GM18861 (cell line): Measurements from ENCODE around the gene TCN1.
"Not testable (repeated sequence)": the region's sequence is repeated elsewhere in the genome, so short reads cannot be mapped to it uniquely, and the experiment has no call there.

ENCODE experiments used
- ATAC-seq: cut with Tn5 transposase; IDR thresholded peaks from one replicate; pipeline ENCODE4 v1.9.1; 2021; ENCODE audit not compliant: unreplicated experiment

TCN1 gene

DNA sequence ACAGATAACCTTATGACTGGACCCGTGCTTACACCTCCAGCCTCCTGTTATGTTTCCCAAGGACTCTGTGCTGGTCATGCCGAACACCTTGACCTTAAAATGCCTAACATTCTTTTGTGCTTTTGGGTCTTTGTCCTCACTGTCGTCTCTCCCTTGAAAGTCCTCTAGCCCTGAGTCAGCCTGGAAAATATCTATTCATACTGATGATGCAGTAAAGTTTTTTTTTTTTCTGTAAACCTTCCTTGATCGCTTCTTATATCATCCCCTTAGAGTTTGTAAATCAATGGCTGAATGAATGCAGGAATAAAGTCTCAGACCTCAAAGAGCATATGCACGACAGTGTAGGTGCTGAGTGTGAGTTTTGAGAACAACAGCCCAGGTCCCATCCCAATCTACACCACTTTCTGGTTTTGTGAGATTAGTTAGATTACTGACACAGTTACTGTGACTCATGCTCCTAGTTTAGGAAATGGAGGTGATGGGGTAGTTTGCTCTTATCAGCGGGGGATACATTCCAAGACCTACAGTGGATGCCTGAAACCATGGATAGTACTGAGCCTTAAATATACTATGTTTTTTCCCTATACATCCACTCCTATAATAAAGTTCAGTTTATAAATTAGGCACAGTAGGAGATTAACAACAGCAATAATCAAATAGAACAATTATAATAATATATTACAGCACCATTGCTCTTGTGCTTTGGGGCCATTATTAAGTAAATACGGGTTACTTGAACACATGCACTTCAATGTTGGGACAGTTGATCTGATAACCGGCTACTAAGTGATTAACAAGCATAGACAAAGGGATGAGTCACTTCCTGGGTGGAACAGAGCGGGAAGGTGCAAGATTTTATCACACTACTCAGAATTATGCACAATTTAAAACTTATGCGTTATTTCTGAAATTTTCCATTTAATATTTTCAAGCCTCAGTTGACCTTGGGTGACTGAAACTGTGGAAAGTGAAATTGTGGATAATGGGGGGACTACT, 8.6 kb downstream of the TCN1 start:
- no peak for ATAC-seq

DNA sequence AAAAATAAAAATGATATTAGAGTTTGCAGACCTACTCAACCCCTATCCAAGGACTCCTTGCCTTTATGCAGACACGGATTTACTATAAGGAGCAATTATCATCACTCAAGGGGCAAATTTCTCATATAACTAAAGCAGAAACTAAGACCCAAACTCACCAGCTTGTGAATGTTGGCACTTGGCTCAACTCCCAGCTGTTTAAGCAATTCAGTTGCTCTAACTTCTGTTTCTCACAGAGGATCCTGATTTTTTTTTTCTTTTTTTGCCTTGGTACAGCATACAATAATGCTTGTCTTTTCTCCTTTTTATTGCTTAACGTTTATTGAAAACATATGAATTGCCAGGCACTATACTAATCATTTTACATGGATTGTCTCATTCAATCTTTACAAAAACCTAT, 11.4 kb downstream of the TCN1 start:
- ATAC-seq, result no peak

DNA sequence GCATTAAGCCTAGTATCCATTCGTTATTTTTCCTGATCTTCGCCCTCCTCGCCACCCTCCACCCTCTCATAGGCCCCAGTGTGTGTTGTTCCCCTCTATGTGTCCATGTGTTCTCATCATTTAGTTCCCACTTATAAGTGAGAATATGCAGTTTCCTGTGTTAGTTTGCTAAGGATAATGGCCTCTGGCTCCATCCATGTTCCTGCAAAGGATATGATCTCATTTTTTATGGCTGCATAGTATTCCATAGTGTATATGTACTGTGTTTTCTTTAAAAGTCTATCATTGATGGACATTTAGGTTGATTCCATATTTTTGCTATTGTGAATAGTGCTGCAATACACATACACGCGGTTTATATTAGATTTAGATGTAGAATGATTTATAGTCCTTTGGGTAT, 14.9 kb downstream of the TCN1 start:
- ATAC-seq, result not testable (repeated sequence)

DNA sequence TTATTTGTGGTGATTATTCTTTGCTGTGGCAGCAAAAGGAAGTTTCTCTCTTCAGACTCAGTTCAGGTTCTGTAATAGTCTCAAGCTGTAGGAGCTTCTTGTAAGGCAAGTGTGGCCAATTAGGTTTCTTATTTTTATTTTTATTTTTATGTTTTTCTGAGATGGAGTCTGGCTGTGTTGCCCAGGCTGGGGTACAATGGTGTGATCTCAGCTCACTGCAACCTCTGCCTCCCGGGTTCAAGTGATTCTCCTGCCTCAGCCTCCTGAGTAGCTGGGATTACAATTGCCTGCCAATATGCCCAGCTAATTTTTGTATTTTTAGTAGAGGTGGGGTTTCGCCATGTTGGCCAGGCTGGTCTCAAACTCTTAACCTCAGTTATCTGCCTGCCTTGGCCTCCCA, 16.7 kb downstream of the TCN1 start:
- ATAC-seq, result not testable (repeated sequence)

DNA sequence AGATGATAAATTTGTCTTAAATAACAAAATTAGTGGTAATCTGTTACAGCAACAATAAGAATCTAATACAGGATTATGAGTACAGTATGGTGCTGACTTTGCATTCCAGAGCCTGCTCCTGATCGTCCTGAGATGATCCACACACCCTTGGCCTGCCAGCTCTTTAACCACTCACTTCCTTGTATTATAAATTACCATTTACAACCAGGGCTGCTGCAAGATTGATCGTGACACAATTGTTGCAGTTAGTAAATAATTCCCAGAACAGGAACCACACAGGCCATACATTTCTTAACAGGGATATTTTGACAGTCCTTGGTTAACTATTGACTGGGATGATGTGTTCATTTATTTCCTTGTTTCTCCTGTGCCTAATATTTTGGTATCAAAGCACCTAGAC, 17.2 kb downstream of the TCN1 start:
- ATAC-seq, result peak; percentile 82

- ATAC-seq, result not testable (repeated sequence)
Observed at GRCh38 chr11:59848439-59848838, 17.8 kb downstream of the TCN1 start.

- no peak for ATAC-seq
Observed at GRCh38 chr11:59847626-59848025, 18.7 kb downstream of the TCN1 start.

DNA sequence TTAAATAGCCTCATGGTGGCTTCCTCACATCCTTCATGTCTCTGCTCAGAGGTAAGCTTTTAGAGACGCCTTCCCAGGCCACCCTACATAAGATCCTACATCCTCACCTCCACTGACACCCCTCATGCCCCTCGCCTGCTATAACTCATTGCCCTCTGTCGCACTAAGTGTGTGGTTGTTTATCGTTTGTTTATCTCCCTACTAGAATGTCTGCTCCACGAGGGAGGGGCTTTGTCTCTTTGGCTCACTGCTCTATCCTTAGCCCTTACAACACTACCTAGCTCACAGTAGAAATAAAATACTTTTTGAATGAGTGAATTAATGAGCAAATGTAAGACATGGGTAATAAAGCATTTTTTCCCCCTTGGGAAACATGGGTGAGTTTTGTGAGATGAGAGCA, 19.7 kb downstream of the TCN1 start:
- ATAC-seq, result no peak

GRCh38 chr11:59845399-59845798, 20.9 kb downstream of the TCN1 start, which contains the start of gene CBLIF:
CBLIF (minus strand) TSS chr11:59845499; CDS start chr11:59845453, 46 bp downstream.
- no peak for ATAC-seq

- no peak for ATAC-seq
Observed at GRCh38 chr11:59842316-59842715, 24.0 kb downstream of the TCN1 start.

DNA sequence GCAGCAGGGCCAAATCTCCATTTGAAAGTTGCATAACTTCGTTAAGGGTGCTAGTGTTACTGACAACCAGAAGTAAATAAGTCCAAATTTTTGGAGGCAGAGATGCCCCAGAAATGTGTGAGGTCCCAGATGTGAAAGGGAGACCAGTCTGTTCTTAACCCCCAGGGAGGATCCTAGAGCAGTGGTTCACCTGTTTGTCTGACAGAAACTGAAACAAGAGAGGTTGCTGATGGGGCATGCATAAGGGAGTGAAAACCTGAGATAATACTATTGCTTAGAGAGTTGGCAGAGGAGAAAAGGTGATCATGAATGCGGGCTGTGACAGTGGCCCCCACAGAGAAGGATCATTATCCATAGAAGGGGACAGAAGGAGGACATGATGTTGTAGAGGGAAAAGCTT, 24.8 kb downstream of the TCN1 start:
- ATAC-seq, result peak; percentile 89

- ATAC-seq, result no peak
Observed at GRCh38 chr11:59839615-59840014, 26.7 kb downstream of the TCN1 start.

- no peak for ATAC-seq
Observed at GRCh38 chr11:59833602-59834001, 32.7 kb downstream of the TCN1 start.

DNA sequence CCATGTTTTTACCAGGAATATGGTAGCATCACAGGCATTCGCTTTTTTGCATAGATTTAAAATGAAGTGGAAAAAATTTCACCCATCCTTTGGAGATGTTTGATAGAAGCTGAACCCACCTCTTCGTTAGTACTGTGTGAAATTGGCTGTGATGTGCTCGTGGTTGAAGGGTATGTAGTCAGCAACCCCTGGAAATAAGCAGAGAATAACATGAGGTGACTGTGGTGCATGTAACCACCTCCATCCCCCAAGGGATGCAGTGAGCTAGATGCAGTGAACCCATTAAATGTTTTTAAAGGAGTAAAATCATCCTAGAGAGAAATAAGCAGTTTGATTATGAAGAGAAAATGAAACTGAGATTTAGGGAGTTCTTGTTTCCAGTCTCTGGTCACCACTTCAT, 36.9 kb downstream of the TCN1 start:
- no peak for ATAC-seq

DNA sequence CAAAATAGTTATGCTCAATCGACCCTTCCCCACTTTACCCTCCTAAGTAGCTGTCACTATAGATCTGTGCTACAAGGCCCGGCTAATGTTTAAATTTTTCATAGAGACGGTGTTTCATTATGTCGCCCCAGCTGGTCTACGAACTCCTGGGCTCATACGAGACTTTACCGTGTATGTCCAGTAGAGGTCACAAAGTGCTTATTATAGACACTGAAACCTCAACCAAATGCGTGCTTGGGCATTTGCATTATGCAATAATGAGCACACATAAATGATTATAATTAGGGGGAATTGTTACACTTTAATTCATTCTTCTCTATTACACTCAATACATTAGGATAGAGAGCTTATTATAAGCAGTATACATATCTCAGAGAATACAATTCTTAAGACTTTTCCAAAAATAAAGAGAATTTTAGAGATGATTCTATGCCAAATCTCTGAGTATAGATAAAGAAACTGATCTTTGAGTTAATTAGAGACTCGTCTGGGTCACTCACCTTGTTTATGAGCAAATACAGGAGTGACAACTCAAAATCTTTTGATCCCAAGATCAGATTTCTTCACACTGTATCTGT, 43.2 kb downstream of the TCN1 start:
- peak; percentile 92 for ATAC-seq

DNA sequence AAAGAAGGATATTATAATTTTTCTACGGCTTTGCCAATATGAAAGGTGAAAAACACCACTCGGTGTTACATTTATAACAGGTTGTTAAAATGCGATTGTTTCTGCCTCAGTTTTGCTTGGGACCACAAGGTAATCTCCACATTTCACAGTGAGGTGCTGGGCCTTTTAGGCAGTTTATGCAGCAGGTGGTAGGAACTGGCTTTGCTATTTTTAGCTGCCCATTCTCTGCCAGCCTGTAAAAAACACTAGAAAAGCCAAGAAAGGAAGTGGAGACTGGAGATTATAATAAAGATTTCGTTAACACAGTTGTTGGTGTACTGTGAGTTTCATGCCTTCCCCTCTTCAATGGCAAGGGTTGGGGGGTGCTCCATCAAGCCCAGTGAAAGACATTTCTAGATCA, 47.7 kb downstream of the TCN1 start:
- no peak for ATAC-seq

DNA sequence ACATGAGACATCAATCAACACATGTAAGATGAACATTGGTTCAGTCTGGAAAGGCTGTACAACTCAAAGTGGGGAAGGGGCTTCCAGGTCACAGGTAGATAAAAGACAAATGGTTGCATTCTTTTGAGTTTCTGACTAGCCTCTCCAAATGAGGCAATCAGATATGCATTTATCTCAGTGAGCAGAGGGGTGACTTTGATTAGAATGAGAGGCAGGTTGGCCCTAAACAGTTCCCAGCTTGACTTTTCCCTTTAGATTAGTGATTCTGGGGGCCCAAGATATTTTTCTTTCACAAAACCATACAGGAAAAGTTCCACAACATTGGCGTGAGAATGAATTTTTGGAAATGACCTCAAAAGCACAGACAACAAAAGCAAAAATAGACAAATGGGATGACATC, 49.9 kb downstream of the TCN1 start:
- not testable (repeated sequence) for ATAC-seq

DNA sequence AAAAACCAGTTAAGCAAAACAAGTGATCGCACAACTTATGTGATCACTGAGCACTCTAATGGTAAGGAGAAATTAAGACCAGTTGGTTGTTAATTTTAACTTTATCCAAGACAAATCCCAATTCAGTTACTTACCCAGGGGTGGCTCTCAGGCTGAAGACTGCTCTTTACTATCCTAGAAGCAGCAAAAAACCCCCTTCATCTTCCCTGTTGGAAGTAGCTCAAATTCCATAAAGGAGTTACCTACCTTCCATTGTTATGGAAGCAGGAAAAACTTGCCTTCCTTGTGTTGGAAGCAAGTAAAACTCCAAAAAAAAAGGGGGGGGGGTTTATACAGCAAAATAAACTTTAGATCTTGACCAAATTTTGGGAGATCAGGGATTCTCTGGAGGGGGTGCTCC, 50.5 kb downstream of the TCN1 start:
- ATAC-seq, result no peak

DNA sequence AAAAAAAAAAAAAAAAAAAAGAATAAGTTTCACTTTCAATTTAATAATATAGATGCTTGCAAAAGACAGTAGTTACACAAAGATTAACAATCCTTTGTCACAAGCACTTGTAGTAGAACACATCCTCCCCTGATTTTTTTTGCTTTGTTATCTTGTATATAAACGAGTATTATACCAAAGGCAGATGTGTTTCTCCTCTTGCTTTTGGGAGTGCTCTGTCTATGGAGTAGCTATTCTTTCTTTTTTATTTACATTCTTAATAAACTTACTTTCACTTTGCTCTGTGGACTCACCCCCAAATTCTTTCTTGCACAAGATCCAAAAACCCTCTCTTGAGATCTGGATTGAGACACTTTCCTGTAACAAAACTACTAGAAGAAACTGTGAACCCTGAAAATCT, 52.3 kb downstream of the TCN1 start:
- no peak for ATAC-seq

- no peak for ATAC-seq
Observed at GRCh38 chr11:59813364-59813763, 52.9 kb downstream of the TCN1 start.

- no peak for ATAC-seq
Observed at GRCh38 chr11:59812220-59812619, 54.1 kb downstream of the TCN1 start.

DNA sequence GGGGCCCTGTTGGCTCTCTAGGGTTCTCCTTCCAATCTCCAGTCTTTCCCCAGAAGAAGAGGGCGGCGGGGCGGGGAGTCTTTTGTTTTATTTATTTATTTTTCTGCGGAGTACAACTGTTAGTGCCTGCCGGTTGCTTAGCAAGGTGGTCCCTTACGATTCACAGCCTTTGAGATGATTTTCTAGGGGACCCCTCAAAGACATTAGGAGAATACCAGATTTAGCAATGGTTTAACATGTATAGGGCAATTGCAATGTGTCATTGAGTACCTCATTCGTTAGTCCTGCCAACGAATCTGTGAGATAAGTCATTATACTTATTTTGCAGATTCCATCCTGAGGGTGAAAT, 55.4 kb downstream of the TCN1 start:
- no peak for ATAC-seq
